Mucosa of descending colon (tissue), 3 donors: Measurements from ENCODE around the gene EXOC5. TPM values are rescaled to one million over a fixed set of nuclear protein-coding genes. Genes with fewer than 3 reads are reported as not detected.

Experiments
- ATAC-seq: fragments of 200-7000 bp; cut with Tn5 transposase; one replicate; pipeline ENCODE4 v1.9.1; 2020; ENCODE audit warnings: mild to moderate bottlenecking, moderate library complexity
- DNase-seq, 3 donors: peaks; one replicate each; pipeline ENCODE4 v3.0.0-alpha.2; 2020
- H3K36me3 ChIP-seq: fragments of 200-600 bp; one replicate; pipeline ENCODE4 v1.8.0; 2021; ENCODE audit warnings: low read depth, mild to moderate bottlenecking
- H3K4me1 ChIP-seq: fragments of 200-600 bp; one replicate; pipeline ENCODE4 v1.8.0; 2021; ENCODE audit warnings: low read depth, mild to moderate bottlenecking
- H3K4me3 ChIP-seq: fragments of 200-600 bp; one replicate; pipeline ENCODE4 v1.8.0; 2021; ENCODE audit warnings: mild to moderate bottlenecking
- H3K9me3 ChIP-seq: fragments of 200-600 bp; one replicate; pipeline ENCODE4 v1.8.0; 2021; ENCODE audit warnings: mild to moderate bottlenecking
- intact Hi-C, 2 donors: fragments of 100-400 bp; cut with DNase I in 1 of 2; cut with micrococcal nuclease in 1 of 2; formaldehyde crosslinking; loops; one replicate each; pipeline versions ENCODE4 v1.11.0 to v1.11.1; 2022; cut with DNase I, micrococcal nuclease
- total RNA-seq, 3 donors: library from RNA; stranded (reverse); fragmentation: NEBNext Ultra II Directional in 2 of 3; extraction: Animal tissue kit (Norgen Biotek cat#: 25700) in 2 of 3; gene quantifications; one replicate each; pipeline versions ENCODE4 v1.2.1 to v1.2.4, GENCODE V29; 2021 to 2023
- TF ChIP-seq, protein P1 (sequence below): fragments of 200-600 bp; IDR thresholded peaks from one replicate; pipeline ENCODE4 v1.8.0; 2022; ENCODE audit warnings: antibody characterized with exemption, mild to moderate bottlenecking
- donor health status: DM: no; HTN: no; CAD: no; lungs with moderate emphysema.
- donor health status: DM: no; HTN: no; CAD: no.
- donor health status: DM: no; HTN: yes; CAD: no.

EXOC5 gene
- total RNA-seq, 3 donors from 2014 or later: 40.9 to 69.3 (median 44.2) TPM

DNA sequence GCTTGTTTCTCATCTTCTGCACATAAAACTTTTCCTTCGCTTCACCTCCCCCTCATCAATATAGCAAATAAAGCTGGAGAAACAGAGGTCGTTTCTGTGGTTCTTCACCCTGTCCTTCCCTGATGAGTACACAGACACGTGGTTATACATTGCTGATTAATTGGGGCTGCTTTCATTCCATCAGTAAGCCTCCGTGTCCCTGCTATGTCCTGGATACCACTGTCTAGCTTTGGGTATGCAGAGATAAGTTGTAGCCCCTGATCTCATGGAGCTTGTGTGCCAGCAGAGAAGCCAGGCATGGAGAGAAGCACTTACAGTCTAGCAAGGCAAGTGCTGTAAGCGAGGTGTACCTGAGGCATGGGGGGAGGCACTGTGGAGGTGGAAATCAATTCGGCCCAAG is 108.4 kb downstream of the EXOC5 start:
- ATAC-seq (no peak), DNase-seq (no peak)
- H3K36me3 ChIP-seq: no peaks in the 10 kb centered on the region
- no peaks in the 10 kb centered on the region for H3K9me3 ChIP-seq
- intact Hi-C loops: no loop called here
- no peak overlapping the region for H3K4me3 ChIP-seq
- TF ChIP-seq, protein P1, sequence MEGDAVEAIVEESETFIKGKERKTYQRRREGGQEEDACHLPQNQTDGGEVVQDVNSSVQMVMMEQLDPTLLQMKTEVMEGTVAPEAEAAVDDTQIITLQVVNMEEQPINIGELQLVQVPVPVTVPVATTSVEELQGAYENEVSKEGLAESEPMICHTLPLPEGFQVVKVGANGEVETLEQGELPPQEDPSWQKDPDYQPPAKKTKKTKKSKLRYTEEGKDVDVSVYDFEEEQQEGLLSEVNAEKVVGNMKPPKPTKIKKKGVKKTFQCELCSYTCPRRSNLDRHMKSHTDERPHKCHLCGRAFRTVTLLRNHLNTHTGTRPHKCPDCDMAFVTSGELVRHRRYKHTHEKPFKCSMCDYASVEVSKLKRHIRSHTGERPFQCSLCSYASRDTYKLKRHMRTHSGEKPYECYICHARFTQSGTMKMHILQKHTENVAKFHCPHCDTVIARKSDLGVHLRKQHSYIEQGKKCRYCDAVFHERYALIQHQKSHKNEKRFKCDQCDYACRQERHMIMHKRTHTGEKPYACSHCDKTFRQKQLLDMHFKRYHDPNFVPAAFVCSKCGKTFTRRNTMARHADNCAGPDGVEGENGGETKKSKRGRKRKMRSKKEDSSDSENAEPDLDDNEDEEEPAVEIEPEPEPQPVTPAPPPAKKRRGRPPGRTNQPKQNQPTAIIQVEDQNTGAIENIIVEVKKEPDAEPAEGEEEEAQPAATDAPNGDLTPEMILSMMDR: no peak
- H3K4me1 ChIP-seq: no peaks in the 10 kb centered on the region

DNA sequence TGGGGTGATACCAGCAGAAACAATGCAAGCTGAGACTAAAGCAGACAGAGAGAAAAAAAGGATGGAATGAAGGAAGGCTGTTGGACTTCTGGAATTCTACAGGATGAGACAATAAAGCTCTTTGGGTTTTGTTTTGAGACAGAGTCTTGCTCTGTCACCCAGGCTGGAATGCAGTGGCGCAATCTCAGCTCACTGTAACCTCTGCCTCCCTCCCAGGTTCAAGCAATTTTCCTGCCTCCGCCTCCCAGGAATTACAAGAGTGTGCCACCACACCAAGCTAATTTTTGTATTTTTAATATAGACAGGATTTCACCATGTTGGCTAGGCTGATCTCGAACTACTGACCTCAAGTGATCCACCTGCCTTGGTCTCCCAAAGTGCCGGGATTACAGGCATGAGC is 115.4 kb downstream of the EXOC5 start:
- Histone ChIP-seq H3K9me3 (no peaks in the 10 kb centered on the region), H3K36me3 (no peaks in the 10 kb centered on the region), H3K4me3 (no peak overlapping the region), H3K4me1 (no peaks in the 10 kb centered on the region)
- TF ChIP-seq, protein P1: no peak
- no peak for ATAC-seq
- DNase-seq: no peak
- intact Hi-C loops: no loop called here

Other genes with a start within 250 kb of the EXOC5 start
- 100 to 1,000 TPM in 1 of 3 donors, 10 to 100 TPM in 2; 64.3 to 100 (median 81.6) TPM for gene AP5M1, start 66 bp upstream of the EXOC5 start, total RNA-seq
- 10 to 100 TPM; 14.1 to 23.2 (median 16.2) TPM for gene NAA30, start 121.7 kb upstream of the EXOC5 start, total RNA-seq
- not detected for gene CCDC198, start 225.0 kb upstream of the EXOC5 start, total RNA-seq